Fibroblast of lung (primary cell): ENCODE measurements around the gene TMEM120B.

Experiments
- EZH2 ChIP-seq: IDR thresholded peaks from 2 replicates; pipeline ENCODE4 v1.5.1; 2012; ENCODE audit warnings: low read length, control low read depth, mild to moderate bottlenecking; ENCODE audit errors: missing control alignments
- TF ChIP-seq, protein P1 (sequence below), 2 donors: IDR thresholded peaks in 1 of 2; conservative IDR thresholded peaks in 1 of 2; 1 replicate in 1 of 2; 2 replicates in 1 of 2; pipeline ENCODE4 v1.5.1; 2011 to 2012; ENCODE audit warnings: low read length in 2 of 2, control low read depth in 1 of 2, inconsistent platforms in 1 of 2, low read depth in 1 of 2, mild to moderate bottlenecking in 1 of 2

- TF ChIP-seq, protein P1, sequence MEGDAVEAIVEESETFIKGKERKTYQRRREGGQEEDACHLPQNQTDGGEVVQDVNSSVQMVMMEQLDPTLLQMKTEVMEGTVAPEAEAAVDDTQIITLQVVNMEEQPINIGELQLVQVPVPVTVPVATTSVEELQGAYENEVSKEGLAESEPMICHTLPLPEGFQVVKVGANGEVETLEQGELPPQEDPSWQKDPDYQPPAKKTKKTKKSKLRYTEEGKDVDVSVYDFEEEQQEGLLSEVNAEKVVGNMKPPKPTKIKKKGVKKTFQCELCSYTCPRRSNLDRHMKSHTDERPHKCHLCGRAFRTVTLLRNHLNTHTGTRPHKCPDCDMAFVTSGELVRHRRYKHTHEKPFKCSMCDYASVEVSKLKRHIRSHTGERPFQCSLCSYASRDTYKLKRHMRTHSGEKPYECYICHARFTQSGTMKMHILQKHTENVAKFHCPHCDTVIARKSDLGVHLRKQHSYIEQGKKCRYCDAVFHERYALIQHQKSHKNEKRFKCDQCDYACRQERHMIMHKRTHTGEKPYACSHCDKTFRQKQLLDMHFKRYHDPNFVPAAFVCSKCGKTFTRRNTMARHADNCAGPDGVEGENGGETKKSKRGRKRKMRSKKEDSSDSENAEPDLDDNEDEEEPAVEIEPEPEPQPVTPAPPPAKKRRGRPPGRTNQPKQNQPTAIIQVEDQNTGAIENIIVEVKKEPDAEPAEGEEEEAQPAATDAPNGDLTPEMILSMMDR (conservative IDR thresholded peaks at IDR 0.05 in 1 of 2, IDR thresholded peaks at IDR 0.05 in 1 of 2; ENCODE audit: low read depth in 1 of 2, low read length in 2 of 2): no peak
- no peak for TF ChIP-seq EZH2
Measured at GRCh38 chr12:121780429-121780828, 67.9 kb downstream of the TMEM120B start.
